Choroid plexus epithelial cell (primary cell): ENCODE data around the gene UGT1A5.
A peak's percentile ranks its signal among the peaks of the same experiment; 100 is the strongest.

Experiments used
- DNase-seq: peaks from one replicate; pipeline ENCODE4 v3.0.0-alpha.2; 2010; ENCODE audit warnings: low read depth
- H3K4me3 ChIP-seq: 2 replicates; pipeline ENCODE4 v1.5.1; 2011; ENCODE audit warnings: low read depth, mild to moderate bottlenecking, control low read depth, low read length, moderate library complexity
- TF ChIP-seq, protein P1 (sequence below): conservative IDR thresholded peaks from 2 replicates; pipeline ENCODE4 v1.5.1; 2011; ENCODE audit warnings: low read depth, mild to moderate bottlenecking, control low read depth, inconsistent platforms, low read length, moderate library complexity

The UGT1A5 gene

DNA sequence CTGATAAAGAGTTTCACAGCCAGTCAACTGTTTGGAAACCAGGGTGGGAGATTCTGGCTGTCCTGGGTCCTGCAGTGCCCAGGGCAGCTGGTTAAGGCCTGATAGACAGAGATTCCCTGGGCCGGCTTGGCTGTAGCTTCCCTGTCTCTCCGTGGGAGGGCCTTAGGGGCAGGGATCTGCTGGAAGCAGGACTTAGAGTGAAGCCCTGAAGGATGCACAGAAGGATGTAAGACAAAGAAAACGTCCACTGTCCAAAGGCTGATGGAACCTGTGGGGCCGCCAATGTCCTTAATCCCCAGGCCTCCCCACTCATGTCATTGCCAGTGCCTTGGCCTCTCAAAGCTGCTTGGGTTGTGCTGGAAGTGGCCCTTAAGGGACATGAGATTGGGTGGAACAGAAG is 98.4 kb downstream of the UGT1A5 start:
- H3K4me3 ChIP-seq, result no peak overlapping the region
- TF ChIP-seq, protein P1, sequence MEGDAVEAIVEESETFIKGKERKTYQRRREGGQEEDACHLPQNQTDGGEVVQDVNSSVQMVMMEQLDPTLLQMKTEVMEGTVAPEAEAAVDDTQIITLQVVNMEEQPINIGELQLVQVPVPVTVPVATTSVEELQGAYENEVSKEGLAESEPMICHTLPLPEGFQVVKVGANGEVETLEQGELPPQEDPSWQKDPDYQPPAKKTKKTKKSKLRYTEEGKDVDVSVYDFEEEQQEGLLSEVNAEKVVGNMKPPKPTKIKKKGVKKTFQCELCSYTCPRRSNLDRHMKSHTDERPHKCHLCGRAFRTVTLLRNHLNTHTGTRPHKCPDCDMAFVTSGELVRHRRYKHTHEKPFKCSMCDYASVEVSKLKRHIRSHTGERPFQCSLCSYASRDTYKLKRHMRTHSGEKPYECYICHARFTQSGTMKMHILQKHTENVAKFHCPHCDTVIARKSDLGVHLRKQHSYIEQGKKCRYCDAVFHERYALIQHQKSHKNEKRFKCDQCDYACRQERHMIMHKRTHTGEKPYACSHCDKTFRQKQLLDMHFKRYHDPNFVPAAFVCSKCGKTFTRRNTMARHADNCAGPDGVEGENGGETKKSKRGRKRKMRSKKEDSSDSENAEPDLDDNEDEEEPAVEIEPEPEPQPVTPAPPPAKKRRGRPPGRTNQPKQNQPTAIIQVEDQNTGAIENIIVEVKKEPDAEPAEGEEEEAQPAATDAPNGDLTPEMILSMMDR, result no peak
- DNase-seq, result no peak

DNA sequence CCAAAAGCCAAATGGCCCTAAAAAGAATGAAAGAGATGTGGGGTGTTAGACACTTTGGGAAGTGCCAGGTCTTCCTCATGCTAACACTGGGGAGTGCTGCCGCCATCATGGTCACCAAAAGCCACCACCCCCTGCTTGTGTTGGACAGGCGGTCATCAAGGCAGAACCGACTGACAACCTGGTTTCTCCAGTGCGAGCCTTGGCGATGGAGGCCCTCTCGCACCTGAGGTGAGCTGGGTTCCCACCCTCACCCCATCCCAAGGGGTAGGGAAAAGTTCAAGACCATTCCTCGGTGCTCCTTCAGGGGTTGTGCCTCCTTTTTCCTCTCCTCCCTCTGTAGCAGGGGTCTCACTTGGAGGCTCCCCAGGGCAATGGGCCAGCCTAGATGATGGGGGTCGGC is 99.0 kb downstream of the UGT1A5 start:
- H3K4me3 ChIP-seq, result no peak overlapping the region
- TF ChIP-seq, protein P1, result no peak
- DNase-seq, result no peak

DNA sequence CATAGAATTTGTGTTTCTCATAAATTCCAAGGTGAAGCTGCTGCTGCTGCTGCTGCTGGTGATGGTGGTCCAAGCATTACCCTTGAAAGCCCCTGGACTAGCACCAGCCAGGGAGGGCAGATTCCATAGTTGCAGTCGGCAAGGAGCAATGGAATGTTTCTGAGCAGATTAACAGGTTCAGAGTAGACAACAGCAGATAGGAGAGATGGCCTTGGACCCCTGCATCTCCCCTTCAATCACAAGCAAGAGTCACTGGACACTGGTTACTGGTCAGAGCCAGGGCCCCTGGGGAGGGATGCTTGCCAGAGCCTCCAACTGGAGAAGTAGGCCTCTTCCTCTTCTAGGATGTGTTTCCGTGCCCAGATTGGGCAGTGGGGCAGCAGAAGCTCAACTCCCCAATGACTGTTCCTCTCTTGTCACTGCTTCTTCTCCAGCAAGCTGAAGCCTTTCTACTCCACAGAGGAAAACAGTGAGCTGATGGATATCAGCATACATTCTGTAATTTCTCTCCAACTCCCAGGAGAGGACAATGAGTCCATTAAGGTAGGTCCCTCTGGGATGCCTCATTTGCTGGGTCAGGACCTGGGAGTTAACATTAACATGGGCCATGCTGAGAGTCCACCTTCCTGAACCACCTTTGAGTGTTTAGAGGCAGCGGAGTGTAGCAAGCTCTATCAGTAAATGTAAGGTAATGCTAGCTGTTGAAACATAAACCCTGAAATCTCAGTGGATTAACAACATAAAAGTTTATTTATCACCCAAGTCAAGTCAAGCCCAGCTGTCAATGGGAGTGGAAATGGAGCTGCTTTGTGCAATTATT is 100.7 kb downstream of the UGT1A5 start:
- no peak for DNase-seq
- H3K4me3 ChIP-seq, result no peak overlapping the region
- TF ChIP-seq, protein P1, result no peak

DNA sequence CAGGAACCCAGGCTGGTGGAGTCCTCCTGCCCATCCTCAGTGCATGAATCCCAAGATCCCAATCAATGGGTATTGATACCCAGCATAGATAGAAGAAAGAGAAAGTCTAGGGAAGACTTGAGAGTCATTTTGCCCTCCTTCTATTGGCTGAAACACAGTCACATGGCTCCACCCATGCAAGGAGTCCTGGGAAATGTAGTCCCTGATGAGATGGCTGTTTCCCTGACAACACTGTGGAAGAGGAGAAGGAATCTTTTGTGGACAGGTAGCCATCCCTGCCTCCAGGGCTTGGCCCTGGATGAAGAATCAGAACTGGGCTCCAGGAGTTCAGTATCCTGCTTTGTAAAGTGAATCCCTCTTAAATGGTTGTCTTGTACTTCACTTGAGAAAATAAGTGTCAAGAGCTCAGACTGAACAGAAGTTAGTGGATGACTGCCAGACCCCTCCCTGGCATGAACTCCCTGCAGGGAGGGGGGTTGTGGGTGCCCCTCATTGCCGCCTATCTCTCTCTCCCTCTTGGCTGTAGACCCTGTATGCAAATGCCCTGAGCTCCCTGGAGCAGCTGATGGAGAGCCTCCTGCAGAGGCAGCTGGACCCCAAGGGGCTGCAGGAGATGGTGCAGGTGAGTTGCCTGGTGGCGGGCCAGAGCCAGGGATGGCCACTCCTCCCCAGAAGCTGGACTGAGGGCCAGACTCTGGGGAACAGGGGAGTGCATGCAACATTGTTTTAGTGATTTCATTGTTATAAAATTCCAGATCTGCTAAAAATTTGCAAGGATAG is 101.5 kb downstream of the UGT1A5 start:
- no peak overlapping the region for H3K4me3 ChIP-seq
- TF ChIP-seq, protein P1, result no peak
- peak; percentile 20 for DNase-seq

DNA sequence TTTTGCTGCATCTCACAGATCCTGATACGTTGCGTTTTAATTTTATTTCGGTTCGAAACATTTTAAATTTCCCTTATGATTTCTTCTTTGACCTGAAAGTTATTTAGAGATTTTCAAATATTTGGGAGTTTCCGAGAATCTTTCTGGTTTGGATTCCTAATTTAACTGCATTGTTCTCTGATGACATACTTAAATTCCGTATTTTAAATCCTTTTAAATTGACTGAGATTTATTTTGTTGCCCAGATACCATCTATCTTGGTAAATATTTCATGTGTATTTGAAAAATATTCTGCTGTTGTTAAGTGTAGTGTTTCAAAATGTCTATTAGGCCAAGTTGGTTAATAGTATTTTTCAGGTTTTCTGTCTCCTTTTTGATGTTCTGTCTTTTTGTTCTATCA is 103.2 kb downstream of the UGT1A5 start:
- no peak overlapping the region for H3K4me3 ChIP-seq
- no peak for DNase-seq
- TF ChIP-seq, protein P1, result no peak

DNA sequence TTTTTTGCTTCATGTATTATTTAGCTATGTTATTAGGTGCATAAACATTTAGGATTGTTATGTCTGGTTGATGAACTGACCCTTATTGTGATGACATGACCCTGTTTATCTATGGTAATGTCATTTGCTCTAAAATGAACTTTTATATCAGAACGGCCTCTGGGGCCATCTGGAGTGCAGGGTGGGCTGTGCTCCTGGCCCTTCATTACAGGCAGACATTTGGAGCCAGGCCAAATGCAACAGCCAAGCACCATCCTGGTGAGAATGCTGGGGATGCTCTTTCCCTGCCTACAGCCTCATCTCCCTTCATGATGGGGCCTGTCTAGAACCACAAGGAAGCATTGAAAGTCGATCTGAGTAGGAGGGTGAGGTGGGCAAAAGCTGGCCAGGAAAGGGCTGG is 103.6 kb downstream of the UGT1A5 start:
- no peak overlapping the region for H3K4me3 ChIP-seq
- TF ChIP-seq, protein P1, result no peak
- no peak for DNase-seq
